AG04449 (cell line): Measurements from ENCODE around the gene ADAM23.
A peak's percentile ranks its signal among the peaks of the same experiment; 100 is the strongest.
"Not testable (repeated sequence)": the region's sequence is repeated elsewhere in the genome, so short reads cannot be mapped to it uniquely, and the experiment has no call there.

ENCODE experiments used
- CTCF ChIA-PET: fragments of 350-600 bp; formaldehyde crosslinking; extraction: SDS; loops from one replicate; lab custom pipeline; 2021; ENCODE audit warnings: antibody characterized with exemption; lab: Yijun Ruan, JAX
- POLR2A ChIA-PET: fragments of 400-600, 350-600 bp; formaldehyde crosslinking; extraction: SDS; loops from one replicate; lab custom pipeline; 2020; ENCODE audit warnings: antibody characterized with exemption, inconsistent platforms; lab: Yijun Ruan, JAX
- DNase-seq: peaks from one replicate; pipeline ENCODE4 v3.0.0-alpha.2; 2010; ENCODE audit warnings: low read depth, low spot score
- H3K4me3 ChIP-seq: 2 replicates; pipeline ENCODE4 v1.5.1; 2011; ENCODE audit warnings: low read depth, mild to moderate bottlenecking, control low read depth, low read length
- CTCF ChIP-seq: IDR thresholded peaks from one replicate; pipeline ENCODE4 v1.5.1; 2011; ENCODE audit warnings: mild to moderate bottlenecking, moderate library complexity, low read length, control low read depth, inconsistent platforms; ENCODE audit not compliant: insufficient read depth; ENCODE audit errors: missing control alignments

Gene ADAM23, protein sequence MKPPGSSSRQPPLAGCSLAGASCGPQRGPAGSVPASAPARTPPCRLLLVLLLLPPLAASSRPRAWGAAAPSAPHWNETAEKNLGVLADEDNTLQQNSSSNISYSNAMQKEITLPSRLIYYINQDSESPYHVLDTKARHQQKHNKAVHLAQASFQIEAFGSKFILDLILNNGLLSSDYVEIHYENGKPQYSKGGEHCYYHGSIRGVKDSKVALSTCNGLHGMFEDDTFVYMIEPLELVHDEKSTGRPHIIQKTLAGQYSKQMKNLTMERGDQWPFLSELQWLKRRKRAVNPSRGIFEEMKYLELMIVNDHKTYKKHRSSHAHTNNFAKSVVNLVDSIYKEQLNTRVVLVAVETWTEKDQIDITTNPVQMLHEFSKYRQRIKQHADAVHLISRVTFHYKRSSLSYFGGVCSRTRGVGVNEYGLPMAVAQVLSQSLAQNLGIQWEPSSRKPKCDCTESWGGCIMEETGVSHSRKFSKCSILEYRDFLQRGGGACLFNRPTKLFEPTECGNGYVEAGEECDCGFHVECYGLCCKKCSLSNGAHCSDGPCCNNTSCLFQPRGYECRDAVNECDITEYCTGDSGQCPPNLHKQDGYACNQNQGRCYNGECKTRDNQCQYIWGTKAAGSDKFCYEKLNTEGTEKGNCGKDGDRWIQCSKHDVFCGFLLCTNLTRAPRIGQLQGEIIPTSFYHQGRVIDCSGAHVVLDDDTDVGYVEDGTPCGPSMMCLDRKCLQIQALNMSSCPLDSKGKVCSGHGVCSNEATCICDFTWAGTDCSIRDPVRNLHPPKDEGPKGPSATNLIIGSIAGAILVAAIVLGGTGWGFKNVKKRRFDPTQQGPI

GRCh38 chr2:206442833-206443734 lies at the start of gene ADAM23:
TSS of gene ADAM23 (plus strand) at chr2:206443532. CDS start at chr2:206443867, 335 bp downstream.
- DNase-seq = no peak
- H3K4me3 ChIP-seq = peak within 1 kb of the TSS; percentile 62
- TF ChIP-seq CTCF = peak; percentile 11
- ChIA-PET CTCF (no interaction called here), POLR2A (no interaction called here)

DNA sequence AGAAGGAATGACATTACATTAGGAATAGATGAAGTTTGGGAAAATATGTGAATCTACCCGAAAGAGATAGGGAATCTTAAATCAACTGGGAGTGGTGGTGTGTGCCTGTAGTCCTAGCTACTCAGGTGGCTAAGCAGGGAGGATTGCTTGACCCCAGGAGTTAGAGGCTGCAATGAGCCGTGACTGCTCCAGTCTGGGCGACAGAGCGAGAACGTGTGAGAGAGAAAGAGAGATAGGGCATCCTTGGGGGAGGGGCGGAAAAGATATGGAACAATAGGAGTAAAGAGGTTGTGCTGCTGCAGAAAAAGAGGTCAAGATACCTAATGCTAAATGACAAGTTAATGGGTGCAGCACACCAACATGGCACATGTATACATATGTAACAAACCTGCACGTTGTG lies 47.1 kb upstream of the ADAM23 start:
- ChIA-PET CTCF (interaction anchor here (1.1 kb wide), 1 partner anchor 13 kb away, joined by 3 read pairs; no protein-coding TSS in a partner anchor), POLR2A (no interaction called here)
- H3K4me3 ChIP-seq = no peak overlapping the region
- DNase-seq = no peak
- TF ChIP-seq CTCF = no peak

- CTCF ChIA-PET, H3K4me3 ChIP-seq, DNase-seq, POLR2A ChIA-PET: not testable (repeated sequence)
Observed at GRCh38 chr2:206402956-206403569, 40.3 kb upstream of the ADAM23 start.

DNA sequence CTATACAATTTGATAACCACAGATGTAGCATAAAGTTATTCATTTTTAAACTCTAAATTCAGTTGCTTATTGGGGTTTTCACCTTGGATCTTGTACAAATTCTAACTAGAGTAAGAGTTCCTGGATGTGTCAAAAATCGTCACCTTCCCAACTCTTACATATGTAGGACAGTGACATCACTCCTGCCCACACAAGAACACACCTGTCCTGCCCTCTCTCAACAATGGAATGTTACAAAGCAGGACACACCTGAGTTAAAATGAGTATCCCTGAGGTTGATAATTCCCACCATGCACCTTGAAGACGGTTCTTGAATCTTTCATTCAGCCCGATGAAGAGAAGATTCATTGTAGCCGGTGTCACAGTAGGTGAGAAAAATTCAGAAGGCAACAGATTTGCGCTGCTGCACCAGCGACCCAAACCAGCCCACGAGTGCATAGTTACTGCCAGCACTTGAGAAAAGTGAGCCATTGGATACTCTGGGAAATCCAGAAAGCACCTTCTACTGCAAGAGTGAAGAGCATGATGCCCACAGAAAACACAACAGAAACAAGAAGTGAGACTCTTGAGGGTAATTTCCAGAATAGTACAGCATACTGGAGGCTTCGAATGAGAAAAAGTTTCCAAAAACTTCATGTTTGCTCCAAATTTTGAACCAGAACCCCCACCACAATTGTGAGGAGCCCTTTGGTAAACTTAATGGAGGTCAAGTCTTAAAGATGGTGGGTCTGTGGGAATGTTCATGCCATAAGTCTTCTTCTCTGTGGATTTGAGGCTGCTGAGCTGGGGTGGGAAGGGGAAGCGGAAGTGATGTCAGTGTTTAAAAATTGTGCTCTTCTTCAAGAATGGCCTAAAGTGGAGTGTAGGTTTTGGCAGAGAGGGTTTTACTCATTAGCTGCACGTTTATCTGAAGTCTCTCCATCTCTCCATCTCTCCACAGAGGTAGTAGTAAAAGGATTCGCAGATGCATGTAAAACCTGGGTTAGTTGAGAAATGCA lies 34.7 kb upstream of the ADAM23 start:
- TF ChIP-seq CTCF = no peak
- ChIA-PET POLR2A (no interaction called here), CTCF (interaction anchor here (0.7 to 1.5 kb wide), 2 partner anchors 11 to 13 kb away, joined by 3 read pairs; no protein-coding TSS in a partner anchor)
- H3K4me3 ChIP-seq = no peak overlapping the region
- DNase-seq = no peak

DNA sequence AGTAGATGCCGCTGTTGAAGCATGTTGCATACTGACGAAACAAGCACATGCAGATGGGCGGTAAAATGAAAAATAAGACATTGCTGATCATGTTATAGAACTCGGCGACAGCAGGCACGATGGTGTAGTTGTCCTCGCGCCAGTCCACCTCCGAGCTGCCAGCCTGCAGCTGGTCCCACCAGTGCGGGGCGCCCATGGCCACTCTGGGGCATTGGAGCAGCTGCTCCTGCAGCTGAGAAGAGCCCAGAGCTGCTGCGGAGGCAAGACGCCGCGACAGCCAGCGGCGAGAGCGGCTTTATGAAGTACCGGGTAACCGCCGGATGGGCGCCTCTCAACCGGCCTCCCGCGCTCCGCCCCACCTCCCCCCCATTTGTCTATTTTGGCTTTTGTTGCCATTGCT lies 32.6 kb upstream of the ADAM23 start:
- POLR2A ChIA-PET = no interaction called here
- no peak for TF ChIP-seq CTCF
- no peak for DNase-seq
- H3K4me3 ChIP-seq = no peak overlapping the region
- CTCF ChIA-PET = no interaction called here
